Measurements from ENCODE around the gene PREX1. TPM values are rescaled to one million over a fixed set of nuclear protein-coding genes. Genes with fewer than 3 reads are reported as not detected.
A peak's percentile ranks its signal among the peaks of the same experiment; 100 is the strongest.

Gene PREX1
- total and polyA plus RNA-seq, 9 donors: 3.8 to 13.6 (median 6.7) TPM

DNA sequence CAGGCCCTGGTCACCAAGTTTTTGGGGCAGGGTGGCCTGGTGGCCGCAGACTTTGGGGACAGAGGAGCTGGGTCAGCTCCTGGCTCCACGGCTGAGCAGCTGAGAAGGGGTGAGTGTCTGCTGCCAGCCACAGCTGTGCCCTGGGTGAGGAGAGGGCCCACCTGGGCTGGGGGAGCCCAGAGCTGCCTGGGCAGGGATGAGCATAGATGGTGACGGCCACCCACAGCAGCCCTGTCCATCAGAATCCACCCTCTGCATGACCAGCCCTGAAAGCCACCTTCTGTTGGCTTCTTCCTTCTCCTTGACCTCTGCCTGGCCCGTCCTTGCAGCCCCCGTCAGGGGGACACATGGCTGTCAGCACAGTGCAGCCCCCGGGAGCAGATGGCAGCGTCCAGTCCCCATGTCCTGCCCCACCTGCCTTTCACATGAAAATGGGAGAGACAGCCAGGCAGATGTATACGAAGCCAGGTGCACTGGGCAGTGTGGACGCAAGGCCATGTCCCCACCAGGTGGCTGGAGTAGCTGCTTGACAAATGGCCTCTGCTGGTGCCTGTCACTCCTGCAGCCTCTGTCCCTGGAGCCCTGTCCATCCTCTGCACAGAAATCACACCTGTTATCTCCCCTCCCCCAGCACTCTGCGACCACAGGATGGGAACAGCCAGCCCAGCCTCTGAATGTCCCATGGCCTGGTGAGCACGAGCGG lies 220.8 kb downstream of the PREX1 start:
- DNase-seq: peak in 2 of 5 donors; percentile 8 to 29
- peaks cover 2% of the 10 kb centered on the region for H3K4me1 ChIP-seq (ENCODE audit: insufficient read depth)
- TF ChIP-seq EP300 (IDR thresholded peaks at IDR 0.05): no peak
- TF ChIP-seq, protein P1, sequence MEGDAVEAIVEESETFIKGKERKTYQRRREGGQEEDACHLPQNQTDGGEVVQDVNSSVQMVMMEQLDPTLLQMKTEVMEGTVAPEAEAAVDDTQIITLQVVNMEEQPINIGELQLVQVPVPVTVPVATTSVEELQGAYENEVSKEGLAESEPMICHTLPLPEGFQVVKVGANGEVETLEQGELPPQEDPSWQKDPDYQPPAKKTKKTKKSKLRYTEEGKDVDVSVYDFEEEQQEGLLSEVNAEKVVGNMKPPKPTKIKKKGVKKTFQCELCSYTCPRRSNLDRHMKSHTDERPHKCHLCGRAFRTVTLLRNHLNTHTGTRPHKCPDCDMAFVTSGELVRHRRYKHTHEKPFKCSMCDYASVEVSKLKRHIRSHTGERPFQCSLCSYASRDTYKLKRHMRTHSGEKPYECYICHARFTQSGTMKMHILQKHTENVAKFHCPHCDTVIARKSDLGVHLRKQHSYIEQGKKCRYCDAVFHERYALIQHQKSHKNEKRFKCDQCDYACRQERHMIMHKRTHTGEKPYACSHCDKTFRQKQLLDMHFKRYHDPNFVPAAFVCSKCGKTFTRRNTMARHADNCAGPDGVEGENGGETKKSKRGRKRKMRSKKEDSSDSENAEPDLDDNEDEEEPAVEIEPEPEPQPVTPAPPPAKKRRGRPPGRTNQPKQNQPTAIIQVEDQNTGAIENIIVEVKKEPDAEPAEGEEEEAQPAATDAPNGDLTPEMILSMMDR (IDR thresholded peaks at IDR 0.05): no peak
- TF ChIP-seq POLR2A (IDR thresholded peaks at IDR 0.05): no peak
- H3K36me3 ChIP-seq: no peaks in the 10 kb centered on the region
- intact Hi-C loops (cut with DNase I): no loop called here
- H3K9me3 ChIP-seq: no peaks in the 10 kb centered on the region
- no peak overlapping the region for H3K27ac ChIP-seq
- no peaks in the 10 kb centered on the region for H3K27me3 ChIP-seq
- H3K4me3 ChIP-seq: no peak overlapping the region
- WGBS, 3 donors: 76 to 91% (median 90%) methylated on average over 9 to 12 of the region's 12 CpGs

DNA sequence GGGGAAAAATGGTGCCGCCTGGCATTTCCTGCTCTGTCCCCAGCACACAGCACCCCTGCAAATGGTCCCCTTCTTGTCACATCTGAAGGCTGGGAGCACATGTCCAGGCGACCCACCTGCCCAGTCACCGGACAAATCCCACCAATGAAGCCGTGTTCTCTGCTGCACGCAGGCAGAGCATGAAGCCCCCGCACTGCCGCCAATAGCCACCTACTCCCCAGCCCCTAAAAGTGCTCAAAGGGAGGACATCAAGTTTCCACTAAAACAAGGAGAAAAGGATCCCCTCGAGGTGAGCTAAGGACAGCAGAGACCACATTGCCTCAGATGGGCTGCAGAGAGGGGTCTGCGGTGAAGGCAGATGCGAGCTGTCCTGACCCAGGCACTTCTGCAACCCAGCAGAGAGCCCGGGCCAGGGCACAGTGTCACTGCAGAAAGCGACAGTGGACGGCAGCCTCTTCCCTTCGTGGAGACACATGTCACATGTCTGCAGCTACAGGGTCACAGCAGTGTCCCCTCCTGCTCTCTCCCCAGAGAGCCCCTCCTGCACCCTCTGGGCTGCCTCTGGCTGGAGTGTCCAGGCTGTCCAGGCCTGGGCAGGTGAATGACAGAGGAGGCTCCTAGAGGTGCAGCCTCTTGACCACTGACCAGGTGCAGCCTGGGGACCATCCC lies 221.5 kb downstream of the PREX1 start:
- no peak overlapping the region for H3K27ac ChIP-seq
- peak in 2 of 5 donors; percentile 2 to 17 for DNase-seq
- no peaks in the 10 kb centered on the region for H3K36me3 ChIP-seq
- TF ChIP-seq POLR2A (IDR thresholded peaks at IDR 0.05) (no peak), EP300 (IDR thresholded peaks at IDR 0.05) (no peak)
- TF ChIP-seq, protein P1 (IDR thresholded peaks at IDR 0.05): no peak
- no peak overlapping the region for H3K4me3 ChIP-seq
- H3K4me1 ChIP-seq (ENCODE audit: insufficient read depth): peaks cover 2% of the 10 kb centered on the region
- 79 to 85% (median 82%) methylated on average over 14 of the region's 14 CpGs for WGBS, 3 donors
- intact Hi-C loops (cut with DNase I): no loop called here
- no peaks in the 10 kb centered on the region for H3K9me3 ChIP-seq
- H3K27me3 ChIP-seq: no peaks in the 10 kb centered on the region

DNA sequence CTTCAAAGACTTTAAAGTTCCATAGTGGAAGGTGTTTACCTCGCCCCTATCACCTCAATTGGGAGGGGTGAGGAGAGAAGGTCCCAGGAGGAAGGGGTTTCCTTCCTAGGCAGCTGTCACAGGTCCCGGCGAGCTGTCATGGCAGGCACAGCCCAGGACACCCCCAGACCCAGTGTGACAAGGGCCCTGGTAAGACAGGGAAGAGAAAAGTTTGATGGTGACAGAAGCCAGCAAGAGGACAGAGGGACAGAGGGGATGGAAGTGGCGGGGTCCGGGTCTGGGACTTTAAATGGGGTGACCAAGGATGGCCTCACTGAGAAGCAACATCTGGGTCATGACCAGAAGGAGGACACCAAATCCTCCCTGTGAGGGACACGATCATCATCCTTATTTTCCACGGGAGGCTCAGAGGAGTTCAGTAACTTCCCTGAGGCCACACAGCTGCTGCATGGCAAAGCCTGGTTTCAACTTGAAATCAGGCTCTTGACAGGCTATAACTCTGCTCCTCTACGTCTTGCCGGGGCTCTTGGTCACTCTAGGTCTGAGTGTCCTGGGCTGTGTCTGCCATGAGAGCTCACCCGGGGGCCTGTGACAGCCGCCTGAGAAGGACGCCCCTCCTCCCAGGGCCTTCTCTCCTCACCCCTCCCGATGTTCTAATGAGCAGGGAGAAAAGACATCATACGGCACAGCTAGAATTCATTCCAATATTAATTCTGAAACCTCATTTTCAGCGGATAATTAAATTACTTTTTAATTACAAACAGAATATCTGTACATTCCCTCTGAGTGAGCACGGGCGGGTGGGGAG lies 222.2 kb downstream of the PREX1 start:
- intact Hi-C loops (cut with DNase I): no loop called here
- Histone ChIP-seq H3K9me3 (no peaks in the 10 kb centered on the region), H3K4me1 (ENCODE audit: insufficient read depth) (peaks cover 2% of the 10 kb centered on the region), H3K27me3 (no peaks in the 10 kb centered on the region), H3K27ac (no peak overlapping the region), H3K4me3 (no peak overlapping the region), H3K36me3 (no peaks in the 10 kb centered on the region)
- DNase-seq: peak in 1 of 5 donors; percentile 10
- WGBS, 3 donors: 75 to 80% (median 76%) methylated on average over 17 of the region's 17 CpGs
- TF ChIP-seq EP300 (IDR thresholded peaks at IDR 0.05) (no peak), POLR2A (IDR thresholded peaks at IDR 0.05) (no peak)
- TF ChIP-seq, protein P1 (IDR thresholded peaks at IDR 0.05): no peak

DNA sequence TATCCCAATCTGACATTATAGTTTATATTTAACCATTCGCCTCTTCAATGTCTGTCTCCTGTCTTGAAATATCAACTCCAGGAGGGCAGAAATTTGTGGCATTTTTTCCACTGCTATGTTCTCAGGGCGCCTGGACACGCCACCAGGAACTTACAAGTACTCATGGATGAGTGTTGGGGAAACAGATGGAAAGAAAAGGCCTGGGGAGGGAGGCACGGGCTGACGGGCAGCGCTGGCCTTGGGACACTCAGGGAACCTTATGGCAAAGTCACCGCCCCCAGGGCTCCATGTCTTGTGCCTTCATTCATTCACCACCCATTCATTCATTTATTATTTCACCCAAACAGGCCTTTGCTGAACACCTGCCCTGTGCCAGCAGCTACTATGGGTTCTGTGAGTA lies 222.9 kb downstream of the PREX1 start:
- intact Hi-C loops (cut with DNase I): no loop called here
- Histone ChIP-seq H3K4me3 (no peak overlapping the region), H3K9me3 (no peaks in the 10 kb centered on the region), H3K27me3 (no peaks in the 10 kb centered on the region), H3K36me3 (no peaks in the 10 kb centered on the region), H3K4me1 (ENCODE audit: insufficient read depth) (peaks cover 2% of the 10 kb centered on the region), H3K27ac (no peak overlapping the region)
- 84 to 88% (median 85%) methylated on average over 7 of the region's 7 CpGs for WGBS, 3 donors
- TF ChIP-seq EP300 (IDR thresholded peaks at IDR 0.05) (no peak), POLR2A (IDR thresholded peaks at IDR 0.05) (no peak)
- TF ChIP-seq, protein P1 (IDR thresholded peaks at IDR 0.05): no peak
- DNase-seq: peak in 2 of 5 donors; percentile 5 to 14

All from ovary (tissue), 9 donors.